Measurements from ENCODE around the gene CD7. TPM values are rescaled to one million over a fixed set of nuclear protein-coding genes. Genes with fewer than 3 reads are reported as not detected.

CD7 gene
- total and polyA plus RNA-seq, 9 of the 15 experiments (the other 6 are each of a cell fraction or from before 2014, with no cell fraction given), result 0.21 to 0.35 TPM; not detected in 7

GRCh38 chr17:82294064-82294773 is 23.2 kb downstream of the CD7 start (continued):
- peak; percentile 11 for TF ChIP-seq RBBP5 (IDR thresholded peaks at IDR 0.05; ENCODE audit: borderline replicate concordance, insufficient read depth, low read length, poor library complexity, severe bottlenecking)

DNA sequence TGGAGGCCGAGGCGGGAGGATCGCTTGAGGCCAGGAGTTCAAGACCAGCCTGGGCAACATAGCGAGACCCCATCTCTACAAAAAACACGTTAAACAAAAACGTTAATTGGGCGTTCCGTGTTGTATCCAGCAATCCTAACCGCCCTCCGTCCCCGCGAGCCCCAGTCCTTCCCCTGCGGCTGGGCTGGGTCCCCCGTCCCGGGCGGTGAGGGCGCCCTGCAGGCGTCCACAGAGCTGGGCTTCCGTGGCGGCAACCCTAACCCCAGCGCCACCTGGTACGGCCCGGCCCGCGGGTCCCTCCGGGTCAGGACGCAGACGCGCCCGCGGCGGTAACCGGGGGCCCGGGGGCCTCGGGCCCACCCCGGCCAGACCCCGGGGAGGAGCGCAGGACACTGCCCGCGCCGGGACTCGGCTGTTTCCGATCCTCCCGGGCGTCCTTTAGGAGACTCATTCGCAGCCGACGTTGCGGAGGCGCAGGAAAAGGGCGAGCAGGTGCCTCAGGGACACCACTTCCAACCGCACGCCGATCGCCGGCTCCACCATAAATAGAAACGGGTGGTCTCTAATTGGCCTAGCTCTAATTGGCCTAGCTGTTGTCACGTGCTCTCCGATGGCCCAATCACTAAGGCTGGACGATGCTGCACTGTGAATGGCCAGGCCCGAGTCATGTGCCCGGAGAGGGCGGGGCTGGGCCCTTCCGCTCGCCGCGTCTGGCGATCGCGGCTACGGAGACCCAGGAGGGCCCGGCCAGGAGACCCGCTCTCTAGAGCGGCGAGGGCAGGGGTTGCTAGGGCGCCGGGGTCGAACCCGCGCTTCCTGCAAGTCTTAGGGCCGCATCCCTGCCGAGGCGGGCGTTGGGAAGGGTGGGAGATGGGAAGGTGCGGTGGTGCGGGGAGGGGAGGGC is 24.9 kb downstream of the CD7 start:
- DNase-seq (ENCODE audit: extremely low read depth in 1 of 4, low spot score in 3 of 4) (peak; percentile 92 to 99 (median 96)), ATAC-seq (peak; percentile 96), FAIRE-seq (peak; percentile 99)
- peak overlapping the region; percentile 75 for H2AFZ ChIP-seq (ENCODE audit: low read depth, low read length)
- peaks cover 78 to 79% of the 10 kb centered on the region in 2 experiments for H3K4me1 ChIP-seq (replicated peaks in 1 of 2; ENCODE audit: control insufficient read depth in 2 of 2, insufficient read depth in 2 of 2, low read length in 2 of 2)
- intact Hi-C loops (cut with micrococcal nuclease), result loop anchor here (5.0 kb wide), 1 partner anchor 45 kb away; no protein-coding TSS in a partner anchor
- ChIA-PET POLR2A (interaction anchor here (0.6 to 3.5 kb wide), 25 partner anchors 9 to 554 kb away, joined by 3 to 37 read pairs (median 4); partner anchors contain the start of gene CSNK1D), CTCF (ENCODE audit: low intra/inter-chr PET ratio) (no interaction called here)
- WGBS (ENCODE audit: insufficient coverage, low coverage, missing lambda C conversion rate), result under 1% methylated on average over 61 of the region's 86 CpGs
- H3K4me2 ChIP-seq (ENCODE audit: insufficient read depth, low read length), result peak overlapping the region; percentile 79
- H3K27me3 ChIP-seq (ENCODE audit: control insufficient read depth in 2 of 2, insufficient read depth in 2 of 2, low read length in 2 of 2), result no peaks in the 10 kb centered on the region
- H3K27ac ChIP-seq (ENCODE audit: extremely low read depth, low read depth, low read length), result peak overlapping the region; percentile 93
- TSS peak; percentile 93 for BruUV-seq (replicated peaks)
- peaks cover 27% of the 10 kb centered on the region for H3K79me2 ChIP-seq (ENCODE audit: control insufficient read depth, insufficient read depth, low read length)
- H3K9me1 ChIP-seq (ENCODE audit: control insufficient read depth, insufficient read depth, low read length), result no peaks in the 10 kb centered on the region
- no peaks in the 10 kb centered on the region for H3K9me3 ChIP-seq (replicated peaks; ENCODE audit: control insufficient read depth, insufficient read depth, low read depth, low read length)
- in situ Hi-C loops (cut with MboI), result no loop called here
- H3K4me3 ChIP-seq, result peak overlapping the region; percentile 86
- no peaks in the 10 kb centered on the region for H4K20me1 ChIP-seq (replicated peaks; ENCODE audit: control insufficient read depth, insufficient read depth, low read length)
- H3K9ac ChIP-seq (ENCODE audit: insufficient read depth in 1 of 2, low read depth in 2 of 2, low read length in 2 of 2), result peak overlapping the region; percentile 91 to 99
- no peaks in the 10 kb centered on the region; the same call in 2 of the 3 replicates for H3K36me3 ChIP-seq (ENCODE audit: control insufficient read depth, insufficient read depth, low read length)
- TF ChIP-seq, protein P1, sequence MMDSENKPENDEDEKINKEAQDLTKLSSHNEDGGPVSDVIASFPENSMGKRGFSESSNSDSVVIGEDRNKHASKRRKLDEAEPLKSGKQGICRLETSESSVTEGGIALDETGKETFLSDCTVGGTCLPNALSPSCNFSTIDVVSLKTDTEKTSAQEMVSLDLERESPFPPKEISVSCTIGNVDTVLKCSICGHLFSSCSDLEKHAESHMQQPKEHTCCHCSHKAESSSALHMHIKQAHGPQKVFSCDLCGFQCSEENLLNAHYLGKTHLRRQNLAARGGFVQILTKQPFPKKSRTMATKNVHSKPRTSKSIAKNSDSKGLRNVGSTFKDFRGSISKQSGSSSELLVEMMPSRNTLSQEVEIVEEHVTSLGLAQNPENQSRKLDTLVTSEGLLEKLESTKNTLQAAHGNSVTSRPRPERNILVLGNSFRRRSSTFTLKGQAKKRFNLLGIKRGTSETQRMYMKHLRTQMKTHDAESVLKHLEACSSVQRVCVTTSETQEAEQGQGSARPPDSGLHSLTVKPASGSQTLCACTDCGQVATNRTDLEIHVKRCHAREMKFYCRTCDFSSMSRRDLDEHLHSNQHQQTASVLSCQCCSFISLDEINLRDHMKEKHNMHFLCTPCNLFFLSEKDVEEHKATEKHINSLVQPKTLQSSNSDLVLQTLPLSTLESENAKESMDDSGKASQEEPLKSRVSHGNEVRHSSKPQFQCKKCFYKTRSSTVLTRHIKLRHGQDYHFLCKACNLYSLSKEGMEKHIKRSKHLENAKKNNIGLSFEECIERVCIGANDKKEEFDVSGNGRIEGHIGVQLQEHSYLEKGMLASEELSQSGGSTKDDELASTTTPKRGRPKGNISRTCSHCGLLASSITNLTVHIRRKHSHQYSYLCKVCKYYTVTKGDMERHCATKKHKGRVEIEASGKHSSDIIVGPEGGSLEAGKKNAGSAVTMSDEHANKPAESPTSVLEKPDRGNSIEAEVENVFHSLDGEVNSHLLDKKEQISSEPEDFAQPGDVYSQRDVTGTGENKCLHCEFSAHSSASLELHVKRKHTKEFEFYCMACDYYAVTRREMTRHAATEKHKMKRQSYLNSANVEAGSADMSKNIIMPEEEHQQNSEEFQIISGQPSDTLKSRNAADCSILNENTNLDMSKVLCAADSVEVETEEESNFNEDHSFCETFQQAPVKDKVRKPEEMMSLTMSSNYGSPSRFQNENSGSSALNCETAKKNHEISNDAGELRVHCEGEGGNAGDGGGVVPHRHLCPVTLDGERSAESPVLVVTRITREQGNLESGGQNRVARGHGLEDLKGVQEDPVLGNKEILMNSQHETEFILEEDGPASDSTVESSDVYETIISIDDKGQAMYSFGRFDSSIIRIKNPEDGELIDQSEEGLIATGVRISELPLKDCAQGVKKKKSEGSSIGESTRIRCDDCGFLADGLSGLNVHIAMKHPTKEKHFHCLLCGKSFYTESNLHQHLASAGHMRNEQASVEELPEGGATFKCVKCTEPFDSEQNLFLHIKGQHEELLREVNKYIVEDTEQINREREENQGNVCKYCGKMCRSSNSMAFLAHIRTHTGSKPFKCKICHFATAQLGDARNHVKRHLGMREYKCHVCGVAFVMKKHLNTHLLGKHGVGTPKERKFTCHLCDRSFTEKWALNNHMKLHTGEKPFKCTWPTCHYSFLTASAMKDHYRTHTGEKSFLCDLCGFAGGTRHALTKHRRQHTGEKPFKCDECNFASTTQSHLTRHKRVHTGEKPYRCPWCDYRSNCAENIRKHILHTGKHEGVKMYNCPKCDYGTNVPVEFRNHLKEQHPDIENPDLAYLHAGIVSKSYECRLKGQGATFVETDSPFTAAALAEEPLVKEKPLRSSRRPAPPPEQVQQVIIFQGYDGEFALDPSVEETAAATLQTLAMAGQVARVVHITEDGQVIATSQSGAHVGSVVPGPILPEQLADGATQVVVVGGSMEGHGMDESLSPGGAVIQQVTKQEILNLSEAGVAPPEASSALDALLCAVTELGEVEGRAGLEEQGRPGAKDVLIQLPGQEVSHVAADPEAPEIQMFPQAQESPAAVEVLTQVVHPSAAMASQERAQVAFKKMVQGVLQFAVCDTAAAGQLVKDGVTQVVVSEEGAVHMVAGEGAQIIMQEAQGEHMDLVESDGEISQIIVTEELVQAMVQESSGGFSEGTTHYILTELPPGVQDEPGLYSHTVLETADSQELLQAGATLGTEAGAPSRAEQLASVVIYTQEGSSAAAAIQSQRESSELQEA (IDR thresholded peaks at IDR 0.05; ENCODE audit: low read depth), result peak; percentile 95
- TF ChIP-seq BCLAF1 (IDR thresholded peaks at IDR 0.05; ENCODE audit: borderline replicate concordance in 1 of 2, control insufficient read depth in 1 of 2, low read depth in 2 of 2, low read length in 1 of 2), result no peak
- TF ChIP-seq ZNF436 (CRISPR knock-in tag; IDR thresholded peaks at IDR 0.05), result no peak

All from K562 (cell line).